ENCODE results near the gene JPT1.
"Not testable (repeated sequence)": the region's sequence is repeated elsewhere in the genome, so short reads cannot be mapped to it uniquely, and the experiment has no call there.

The JPT1 gene

GRCh38 chr17:75135946-75136345 lies 18.4 kb downstream of the JPT1 start:
- no peaks in the 10 kb centered on the region for H3K9me3 ChIP-seq (ENCODE audit: control insufficient read depth, insufficient read depth, low read depth, low read length)

GRCh38 chr17:75135452-75135851 lies 18.9 kb downstream of the JPT1 start:
- Histone ChIP-seq H3K4me3 (ENCODE audit: low read depth, low read length) (no peak overlapping the region), H3K9me3 (ENCODE audit: control insufficient read depth, insufficient read depth, low read depth, low read length) (no peaks in the 10 kb centered on the region), H3K4me1 (ENCODE audit: control insufficient read depth, insufficient read depth, low read length) (peaks cover 3% of the 10 kb centered on the region; the same call in 1 of the 2 replicates), H3K27ac (ENCODE audit: extremely low read depth, low read depth, low read length) (peak overlapping the region; percentile 36; the same call in 1 of the 2 replicates), H3K36me3 (ENCODE audit: control insufficient read depth in 2 of 2, insufficient read depth in 1 of 2, low read length in 2 of 2) (peaks cover 50% of the 10 kb centered on the region in 2 experiments)
- TF ChIP-seq ZNF660 (tag by site-specific recombination; IDR thresholded peaks at IDR 0.05) (no peak), ZIC2 (tag by site-specific recombination; IDR thresholded peaks at IDR 0.05) (peak; percentile 76), ZSCAN16 (tag by site-specific recombination; IDR thresholded peaks at IDR 0.05) (peak; percentile 30; the same call in 1 of the 2 replicates)
- ChIA-PET POLR2A (interaction anchor here (1.2 kb wide), 1 partner anchor 19 kb away, joined by 3 read pairs; the partner anchor contains the start of gene JPT1), CTCF (interaction anchor here (0.7 to 0.8 kb wide), 2 partner anchors 14 to 345 kb away, joined by 3 to 10 read pairs; no protein-coding TSS in a partner anchor)

More at GRCh38 chr17:75135946-75136345, 18.4 kb downstream of the JPT1 start:
- peaks cover 54 to 55% of the 10 kb centered on the region in 2 experiments for H3K36me3 ChIP-seq (ENCODE audit: control insufficient read depth in 2 of 2, insufficient read depth in 1 of 2, low read length in 2 of 2)
- H3K4me3 ChIP-seq (ENCODE audit: low read depth, low read length): no peak overlapping the region
- H3K27ac ChIP-seq (ENCODE audit: extremely low read depth, low read depth, low read length): no peak overlapping the region
- H3K4me1 ChIP-seq (ENCODE audit: control insufficient read depth, insufficient read depth, low read length): peaks cover 3% of the 10 kb centered on the region; the same call in 1 of the 2 replicates
- POLR2A ChIA-PET: interaction anchor here (0.7 to 1.5 kb wide), 4 partner anchors 10 to 19 kb away, joined by 3 to 4 read pairs (median 3); partner anchors contain the start of gene JPT1
- CTCF ChIA-PET: interaction anchor here (0.5 to 1.2 kb wide), 4 partner anchors 14 to 346 kb away, joined by 3 to 10 read pairs (median 3); no protein-coding TSS in a partner anchor
- TF ChIP-seq ZNF501 (tag by site-specific recombination; IDR thresholded peaks at IDR 0.05) (no peak), ZNF660 (tag by site-specific recombination; IDR thresholded peaks at IDR 0.05) (no peak), ZNF558 (tag by site-specific recombination; IDR thresholded peaks at IDR 0.05) (no peak)

GRCh38 chr17:75133607-75134347 lies 20.5 kb downstream of the JPT1 start:
- ChIA-PET CTCF (interaction anchor here (0.6 to 1.4 kb wide), 5 partner anchors 20 to 189 kb away, joined by 3 to 6 read pairs (median 4); no protein-coding TSS in a partner anchor), POLR2A (interaction anchor here (0.7 to 2.0 kb wide), 4 partner anchors 10 to 173 kb away, joined by 3 to 7 read pairs (median 4); partner anchors contain the start of gene JPT1)
- H3K9me3 ChIP-seq (ENCODE audit: control insufficient read depth, insufficient read depth, low read depth, low read length); H3K27ac ChIP-seq (ENCODE audit: extremely low read depth, low read depth, low read length); H3K4me3 ChIP-seq (ENCODE audit: low read depth, low read length); H3K4me1 ChIP-seq (ENCODE audit: control insufficient read depth, insufficient read depth, low read length): not testable (repeated sequence)
- peak; percentile 16; the same call in 1 of the 2 replicates for TF ChIP-seq ZNF600 (tag by site-specific recombination; IDR thresholded peaks at IDR 0.05)
- peak; percentile 14; the same call in 1 of the 2 replicates for TF ChIP-seq ZNF629 (tag by site-specific recombination; IDR thresholded peaks at IDR 0.05)
- TF ChIP-seq, protein P1, sequence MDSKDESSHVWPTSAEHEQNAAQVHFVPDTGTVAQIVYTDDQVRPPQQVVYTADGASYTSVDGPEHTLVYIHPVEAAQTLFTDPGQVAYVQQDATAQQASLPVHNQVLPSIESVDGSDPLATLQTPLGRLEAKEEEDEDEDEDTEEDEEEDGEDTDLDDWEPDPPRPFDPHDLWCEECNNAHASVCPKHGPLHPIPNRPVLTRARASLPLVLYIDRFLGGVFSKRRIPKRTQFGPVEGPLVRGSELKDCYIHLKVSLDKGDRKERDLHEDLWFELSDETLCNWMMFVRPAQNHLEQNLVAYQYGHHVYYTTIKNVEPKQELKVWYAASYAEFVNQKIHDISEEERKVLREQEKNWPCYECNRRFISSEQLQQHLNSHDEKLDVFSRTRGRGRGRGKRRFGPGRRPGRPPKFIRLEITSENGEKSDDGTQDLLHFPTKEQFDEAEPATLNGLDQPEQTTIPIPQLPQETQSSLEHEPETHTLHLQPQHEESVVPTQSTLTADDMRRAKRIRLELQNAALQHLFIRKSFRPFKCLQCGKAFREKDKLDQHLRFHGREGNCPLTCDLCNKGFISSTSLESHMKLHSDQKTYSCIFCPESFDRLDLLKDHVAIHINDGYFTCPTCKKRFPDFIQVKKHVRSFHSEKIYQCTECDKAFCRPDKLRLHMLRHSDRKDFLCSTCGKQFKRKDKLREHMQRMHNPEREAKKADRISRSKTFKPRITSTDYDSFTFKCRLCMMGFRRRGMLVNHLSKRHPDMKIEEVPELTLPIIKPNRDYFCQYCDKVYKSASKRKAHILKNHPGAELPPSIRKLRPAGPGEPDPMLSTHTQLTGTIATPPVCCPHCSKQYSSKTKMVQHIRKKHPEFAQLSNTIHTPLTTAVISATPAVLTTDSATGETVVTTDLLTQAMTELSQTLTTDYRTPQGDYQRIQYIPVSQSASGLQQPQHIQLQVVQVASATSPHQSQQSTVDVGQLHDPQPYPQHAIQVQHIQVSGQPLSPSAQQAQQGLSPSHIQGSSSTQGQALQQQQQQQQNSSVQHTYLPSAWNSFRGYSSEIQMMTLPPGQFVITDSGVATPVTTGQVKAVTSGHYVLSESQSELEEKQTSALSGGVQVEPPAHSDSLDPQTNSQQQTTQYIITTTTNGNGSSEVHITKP (tag by site-specific recombination; IDR thresholded peaks at IDR 0.05): 0 out of 2 replicates have a peak, but pooled peaks have one; percentile 51
- TF ChIP-seq ZNF664 (tag by site-specific recombination; IDR thresholded peaks at IDR 0.05): peak; percentile 73
- TF ChIP-seq ZNF202 (tag by site-specific recombination; IDR thresholded peaks at IDR 0.05; ENCODE audit: borderline replicate concordance): 0 out of 2 replicates have a peak, but pooled peaks have one; percentile 26
- 0 out of 2 replicates have a peak, but pooled peaks have one; percentile 30 for TF ChIP-seq ZNF747 (tag by site-specific recombination; IDR thresholded peaks at IDR 0.05)
- H3K36me3 ChIP-seq (ENCODE audit: control insufficient read depth in 2 of 2, insufficient read depth in 1 of 2, low read length in 2 of 2): peaks cover 37 to 50% of the 10 kb centered on the region in 2 experiments

GRCh38 chr17:75133001-75133400 lies 21.3 kb downstream of the JPT1 start:
- no peaks in the 10 kb centered on the region for H3K9me3 ChIP-seq (ENCODE audit: control insufficient read depth, insufficient read depth, low read depth, low read length)
- H3K36me3 ChIP-seq (ENCODE audit: control insufficient read depth in 2 of 2, insufficient read depth in 1 of 2, low read length in 2 of 2): peaks cover 30 to 46% of the 10 kb centered on the region in 2 experiments
- ChIA-PET CTCF (interaction anchor here (0.9 to 4.3 kb wide), 10 partner anchors 10 to 172 kb away, joined by 3 to 86 read pairs (median 6); no protein-coding TSS in a partner anchor), POLR2A (interaction anchor here (0.7 to 3.9 kb wide), 8 partner anchors 8 to 172 kb away, joined by 3 to 20 read pairs (median 4); partner anchors contain the start of gene JPT1)
- H3K4me1 ChIP-seq (ENCODE audit: control insufficient read depth, insufficient read depth, low read length): peaks cover 3% of the 10 kb centered on the region; the same call in 1 of the 2 replicates
- TF ChIP-seq WT1 (tag by site-specific recombination; IDR thresholded peaks at IDR 0.05): peak; percentile 30; the same call in 1 of the 2 replicates
- no peak for TF ChIP-seq ZNF664 (tag by site-specific recombination; IDR thresholded peaks at IDR 0.05)
- no peak for TF ChIP-seq ZNF701 (tag by site-specific recombination; IDR thresholded peaks at IDR 0.05)
- peak; percentile 27 for TF ChIP-seq GLIS1 (tag by site-specific recombination; IDR thresholded peaks at IDR 0.05)
- 0 out of 2 replicates have a peak, but pooled peaks have one; percentile 4 for TF ChIP-seq OSR2 (tag by site-specific recombination; IDR thresholded peaks at IDR 0.05)
- no peak overlapping the region for H3K4me3 ChIP-seq (ENCODE audit: low read depth, low read length)
- peak overlapping the region; percentile 16; the same call in 1 of the 2 replicates for H3K27ac ChIP-seq (ENCODE audit: extremely low read depth, low read depth, low read length)

Data from HEK293 (cell line).